Activated T-helper 9 cell treated with anti-CD3 and anti-CD28 coated beads, Interleukin-2, amount 50 U/mL, for 16 hours (primary cell): ENCODE data around the gene TIMM10.
"Not testable (repeated sequence)": the region's sequence is repeated elsewhere in the genome, so short reads cannot be mapped to it uniquely, and the experiment has no call there.

ENCODE experiments used
- DNase-seq: peaks from one replicate; pipeline ENCODE4 v3.0.0-alpha.2; 2020; ENCODE audit warnings: low read depth

Gene TIMM10

GRCh38 chr11:57541169-57541568 lies 10.6 kb upstream of the TIMM10 start:
- DNase-seq = no peak

GRCh38 chr11:57539342-57539741 lies 8.8 kb upstream of the TIMM10 start:
- DNase-seq = no peak

DNA sequence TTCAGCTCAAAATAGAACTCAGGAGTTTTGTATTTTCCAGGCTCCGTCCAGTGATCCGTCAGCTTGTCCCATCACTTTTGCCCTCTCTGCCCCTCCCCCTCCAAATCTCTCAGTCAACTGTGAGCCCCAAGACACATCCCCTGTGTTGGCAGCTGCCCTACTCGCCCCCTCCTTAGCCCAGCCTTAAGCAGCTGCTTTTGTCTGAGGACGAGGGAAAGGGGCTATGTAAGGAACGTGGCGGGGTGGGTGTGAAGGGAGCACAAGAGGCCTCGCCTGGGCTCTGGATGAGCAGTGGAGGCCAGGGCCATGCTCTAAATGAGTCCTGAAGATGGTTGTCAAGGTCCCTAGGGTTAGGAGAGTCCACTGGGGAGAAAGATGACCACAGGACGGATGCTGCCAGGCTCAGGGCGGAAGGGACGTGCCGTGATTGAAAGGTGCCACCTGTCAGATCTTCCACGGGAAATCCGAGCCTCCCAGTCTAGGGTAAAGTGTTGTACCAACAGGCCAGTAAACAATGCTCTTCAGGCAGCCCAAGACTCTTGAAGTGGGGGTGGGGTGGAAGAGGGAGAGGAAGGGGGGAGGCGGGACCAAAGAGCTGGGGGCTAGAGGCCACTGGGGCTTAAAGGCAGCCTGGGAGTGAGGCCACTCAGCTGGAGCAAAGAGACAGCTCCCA lies 6.5 kb upstream of the TIMM10 start, which contains the start of gene SMTNL1:
TSS of gene SMTNL1 (plus strand) at position 649 of the 673 bp plus-strand sequence. CDS start 5,048 bp downstream, outside the sequence.
- no peak for DNase-seq

GRCh38 chr11:57534449-57534848 lies 3.9 kb upstream of the TIMM10 start:
- DNase-seq = not testable (repeated sequence)

- DNase-seq = no peak
Observed at GRCh38 chr11:57530215-57530595, 349 bp downstream of the TIMM10 start.

- no peak for DNase-seq
Observed at GRCh38 chr11:57529012-57529411, 1.5 kb downstream of the TIMM10 start.

GRCh38 chr11:57527056-57527631 lies 3.4 kb downstream of the TIMM10 start:
- DNase-seq = peak; percentile 52

GRCh38 chr11:57523419-57523818 lies 7.1 kb downstream of the TIMM10 start:
- no peak for DNase-seq

- no peak for DNase-seq
Observed at GRCh38 chr11:57521116-57521515, 9.4 kb downstream of the TIMM10 start.

GRCh38 chr11:57516061-57516443 lies 14.5 kb downstream of the TIMM10 start:
- no peak for DNase-seq

DNA sequence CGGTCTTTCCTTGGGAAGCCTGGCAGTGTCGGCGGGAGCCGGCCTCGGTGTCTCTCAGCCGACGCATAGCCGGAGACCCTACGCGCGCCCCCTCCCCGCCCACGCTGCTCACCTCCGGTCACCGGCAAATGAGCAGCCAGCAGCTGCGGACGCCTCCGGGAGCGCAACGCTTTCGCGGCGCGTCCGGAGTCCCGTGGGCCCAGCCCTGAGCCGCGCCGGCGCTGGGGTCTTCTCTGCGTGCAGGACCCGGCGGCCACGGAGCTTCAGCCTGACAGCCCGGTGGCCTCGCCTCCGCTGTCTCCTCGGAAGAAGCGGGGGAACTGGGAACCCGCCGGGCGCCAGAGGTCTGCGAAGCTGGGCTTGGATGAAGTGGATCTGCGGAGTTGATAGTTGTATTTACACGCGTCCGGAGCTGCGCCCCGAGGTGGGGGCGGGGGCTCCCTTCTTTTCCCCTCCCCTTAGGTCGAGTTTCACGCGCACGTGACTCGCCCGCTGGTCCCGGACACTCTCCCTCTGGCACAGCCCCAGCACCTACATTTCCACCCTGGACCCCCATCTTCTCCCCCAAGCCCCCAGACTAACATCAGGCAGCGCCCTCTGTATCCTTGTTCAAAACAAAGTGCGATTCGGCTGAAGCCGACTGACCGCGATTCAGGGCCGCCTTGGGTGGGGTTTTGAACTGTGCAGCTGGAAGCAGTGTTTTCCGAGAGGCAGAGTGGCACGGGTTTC lies 15.1 kb downstream of the TIMM10 start, which contains the start of gene SLC43A1:
TSS of gene SLC43A1 (minus strand) at position 371 of the 729 bp plus-strand sequence. CDS start 1,591 bp downstream, outside the sequence.
- peak; percentile 14 for DNase-seq

- DNase-seq = peak; percentile 30
Observed at GRCh38 chr11:57514538-57515331, 15.8 kb downstream of the TIMM10 start.

- DNase-seq = no peak
Observed at GRCh38 chr11:57513911-57514537, 16.5 kb downstream of the TIMM10 start.

DNA sequence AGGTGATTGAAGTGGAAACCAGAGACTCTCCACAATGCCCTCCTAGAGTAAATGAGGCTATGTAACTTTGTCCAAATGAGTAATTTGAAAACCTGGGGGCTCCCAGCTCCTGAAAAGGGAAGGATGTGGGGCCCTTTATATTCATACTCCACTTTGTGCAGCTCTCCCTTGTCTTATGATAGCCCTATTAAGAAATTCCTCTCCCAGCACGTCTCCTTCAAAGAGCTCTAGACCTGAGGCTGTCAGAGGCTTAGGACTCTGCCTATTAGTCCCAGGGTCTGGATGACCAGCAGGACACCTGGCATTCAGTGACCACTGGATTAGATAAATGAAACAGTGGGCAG lies 17.1 kb downstream of the TIMM10 start:
- no peak for DNase-seq

DNA sequence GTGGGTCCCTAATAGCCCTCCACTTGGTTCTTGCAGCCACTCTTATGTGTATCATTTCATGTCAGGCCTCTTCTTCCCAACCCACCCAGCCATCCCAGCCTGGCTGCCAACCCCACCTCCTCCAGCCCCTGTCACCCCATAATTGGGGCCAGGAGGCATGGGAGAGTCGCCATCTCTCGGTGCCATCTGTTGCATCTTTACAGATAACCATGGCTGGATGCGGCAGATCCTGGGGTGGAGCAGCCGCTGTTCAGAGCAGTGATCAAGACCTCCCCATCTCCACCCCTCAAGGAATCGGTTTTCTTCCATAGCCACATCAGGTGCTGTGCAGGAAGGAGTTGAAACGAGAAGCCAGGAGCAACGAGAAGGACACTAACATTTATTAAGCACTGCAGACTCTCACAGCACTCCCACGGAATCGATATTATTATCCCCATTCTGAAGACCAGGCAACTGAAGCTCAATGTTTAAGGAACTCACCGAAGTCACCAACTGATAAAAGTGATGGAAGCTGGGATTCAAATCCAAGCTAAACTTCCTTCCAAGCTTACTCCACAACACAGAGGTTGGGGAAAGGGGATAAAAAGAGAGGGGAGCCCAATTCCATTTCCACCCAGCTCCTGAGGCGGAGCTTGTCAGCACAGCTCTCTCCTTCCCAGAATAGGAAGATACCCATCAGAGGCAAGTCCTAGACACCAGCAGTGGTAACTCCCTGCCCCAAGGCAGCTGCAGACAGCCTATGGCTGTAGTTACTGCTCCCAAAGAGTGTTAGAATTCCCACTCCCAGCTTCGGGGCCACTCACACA lies 17.7 kb downstream of the TIMM10 start:
- no peak for DNase-seq

GRCh38 chr11:57511741-57512430 lies 18.7 kb downstream of the TIMM10 start:
- DNase-seq = no peak

DNA sequence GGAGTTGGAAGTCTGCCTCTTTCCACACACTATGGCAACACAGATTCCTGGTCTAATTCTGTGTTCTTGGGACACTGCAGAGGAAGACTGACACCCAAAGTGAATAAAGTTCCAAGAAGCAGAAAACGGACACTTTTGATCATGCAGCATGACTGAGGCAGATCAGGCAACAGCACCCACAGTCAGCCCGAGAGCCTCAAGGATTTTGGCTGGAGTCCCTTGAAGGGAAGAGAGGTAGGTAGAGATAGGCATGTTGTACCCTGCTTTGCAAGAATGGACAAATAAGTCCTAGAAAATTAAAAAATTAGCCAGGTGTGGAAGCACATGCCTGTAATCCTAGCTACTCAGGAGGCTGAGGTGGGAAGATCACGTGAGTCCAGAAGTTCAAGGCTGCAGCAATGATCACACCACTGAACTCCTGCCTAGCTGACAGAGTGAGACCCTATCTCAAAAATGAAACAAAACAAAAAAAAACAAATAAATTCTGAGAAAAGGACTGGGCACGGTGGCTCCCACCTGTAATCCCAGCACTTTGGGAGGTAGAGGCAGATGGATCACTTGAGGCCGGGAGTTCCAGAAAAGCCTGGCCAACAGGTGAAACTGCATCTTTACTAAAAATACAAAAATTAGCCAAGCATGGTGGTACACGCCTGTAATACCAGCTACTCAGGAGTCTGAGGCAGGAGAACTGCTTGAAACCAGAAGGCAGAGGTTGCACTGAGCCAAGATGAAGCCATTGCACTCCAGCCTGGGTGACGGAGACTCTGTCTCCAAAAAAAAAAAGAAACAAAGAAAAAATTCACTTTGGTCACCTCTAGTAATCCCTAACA lies 22.0 kb downstream of the TIMM10 start:
- DNase-seq = no peak

- no peak for DNase-seq
Observed at GRCh38 chr11:57506522-57506921, 24.0 kb downstream of the TIMM10 start.

- no peak for DNase-seq
Observed at GRCh38 chr11:57504511-57504910, 26.0 kb downstream of the TIMM10 start.

DNA sequence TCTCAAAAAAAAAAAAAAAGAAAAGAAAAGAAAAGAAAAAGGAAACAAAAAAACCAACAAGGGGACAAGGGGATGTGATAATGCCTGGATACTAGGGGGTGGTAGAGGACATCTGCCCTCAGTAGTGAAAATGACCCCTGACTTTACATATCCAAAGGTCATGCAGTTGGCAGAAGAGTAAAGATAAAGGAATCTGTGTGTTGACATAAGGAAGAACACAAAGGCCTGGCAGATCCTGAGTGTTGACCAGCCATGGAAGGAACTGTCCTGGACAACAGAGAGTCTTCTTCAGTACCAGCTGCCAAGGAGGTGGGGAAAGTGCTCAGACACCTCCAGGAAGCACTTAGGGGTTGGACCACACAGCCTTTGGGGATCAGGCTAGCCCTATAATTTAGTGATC lies 27.7 kb downstream of the TIMM10 start:
- DNase-seq = no peak
